Activated CD8-positive, alpha-beta T cell treated with anti-CD3 and anti-CD28 coated beads for 36 hours (primary cell): Measurements from ENCODE around the gene SPTSSA. TPM values are rescaled to one million over a fixed set of nuclear protein-coding genes. Genes with fewer than 3 reads are reported as not detected.

Source experiments
- ATAC-seq: fragments of 200-7000 bp; cut with Tn5 transposase; one replicate; pipeline ENCODE4 v1.10.0; 2021; ENCODE audit warnings: mild to moderate bottlenecking, moderate library complexity
- CTCF ChIA-PET: fragments of 350-600 bp; sonication (Branson Sonifier 250); formaldehyde crosslinking; loops from one replicate; lab custom pipeline; 2021; ENCODE audit warnings: antibody characterized with exemption; lab: Charles Lee
- POLR2A ChIA-PET: fragments of 350-600 bp; sonication (Branson Sonifier 250); formaldehyde crosslinking; loops from one replicate; lab custom pipeline; 2021; ENCODE audit warnings: antibody characterized with exemption; lab: Charles Lee
- DNase-seq: peaks from one replicate; pipeline ENCODE4 v3.0.0-alpha.2; 2020
- H3K27ac Mint-ChIP-seq: one replicate; pipeline ENCODE4 v1.8.0; 2021; ENCODE audit warnings: mild to moderate bottlenecking, mixed read lengths
- H3K27me3 Mint-ChIP-seq: one replicate; pipeline ENCODE4 v1.8.0; 2021; ENCODE audit warnings: mixed read lengths
- H3K36me3 Mint-ChIP-seq: one replicate; pipeline ENCODE4 v1.8.0; 2021; ENCODE audit warnings: low read depth, mixed read lengths
- H3K4me1 Mint-ChIP-seq: one replicate; pipeline ENCODE4 v1.8.0; 2021; ENCODE audit warnings: low read depth, mixed read lengths
- H3K4me3 Mint-ChIP-seq: one replicate; pipeline ENCODE4 v1.8.0; 2021; ENCODE audit warnings: mild to moderate bottlenecking, moderate library complexity, mixed read lengths
- H3K9me3 Mint-ChIP-seq: one replicate; pipeline ENCODE4 v1.8.0; 2021; ENCODE audit warnings: mixed read lengths
- intact Hi-C: fragments of 100-400 bp; cut with micrococcal nuclease; formaldehyde crosslinking; loops from one replicate; pipeline ENCODE4 v1.10.0; 2022
- total RNA-seq, 2 experiments: library from RNA; stranded (reverse); gene quantifications; one replicate each; pipeline ENCODE4 v1.2.3, GENCODE V29; 2021
- TF ChIP-seq, protein P1 (sequence below): fragments of 200-600 bp; IDR thresholded peaks from one replicate; pipeline ENCODE4 v1.8.0; 2022; ENCODE audit warnings: antibody characterized with exemption, mild to moderate bottlenecking

The SPTSSA gene
- total RNA-seq, 2 experiments from 2014 or later = 10.7 to 11.1 TPM

DNA sequence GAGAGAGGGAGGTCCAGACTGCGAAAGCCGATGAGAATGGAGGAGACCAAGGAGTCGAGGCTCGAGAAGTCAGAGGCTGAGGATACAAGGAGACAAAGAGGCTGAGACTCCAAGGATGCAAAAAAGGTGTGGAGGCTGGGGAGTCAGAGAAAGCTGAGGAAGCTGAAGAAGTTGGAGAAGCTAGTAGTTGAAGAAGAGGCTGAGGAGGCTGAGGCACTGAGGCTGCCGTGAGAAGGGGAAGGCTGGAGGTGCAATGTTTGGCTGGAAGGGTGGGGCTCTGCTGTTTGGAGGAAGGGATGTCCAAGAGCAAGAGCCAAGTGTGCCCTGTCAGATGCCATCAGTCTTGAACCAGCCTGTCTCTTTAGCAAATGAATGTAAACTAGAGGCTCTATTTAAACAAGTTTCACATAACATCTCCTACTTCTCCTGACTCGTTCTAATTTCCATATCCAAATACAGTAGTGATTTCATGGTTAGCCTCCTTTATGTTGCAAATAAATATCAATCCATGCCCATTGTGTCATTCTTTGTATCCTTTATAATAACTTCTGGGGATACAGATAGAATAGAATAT, 10.8 kb upstream of the SPTSSA start:
- TF ChIP-seq, protein P1, sequence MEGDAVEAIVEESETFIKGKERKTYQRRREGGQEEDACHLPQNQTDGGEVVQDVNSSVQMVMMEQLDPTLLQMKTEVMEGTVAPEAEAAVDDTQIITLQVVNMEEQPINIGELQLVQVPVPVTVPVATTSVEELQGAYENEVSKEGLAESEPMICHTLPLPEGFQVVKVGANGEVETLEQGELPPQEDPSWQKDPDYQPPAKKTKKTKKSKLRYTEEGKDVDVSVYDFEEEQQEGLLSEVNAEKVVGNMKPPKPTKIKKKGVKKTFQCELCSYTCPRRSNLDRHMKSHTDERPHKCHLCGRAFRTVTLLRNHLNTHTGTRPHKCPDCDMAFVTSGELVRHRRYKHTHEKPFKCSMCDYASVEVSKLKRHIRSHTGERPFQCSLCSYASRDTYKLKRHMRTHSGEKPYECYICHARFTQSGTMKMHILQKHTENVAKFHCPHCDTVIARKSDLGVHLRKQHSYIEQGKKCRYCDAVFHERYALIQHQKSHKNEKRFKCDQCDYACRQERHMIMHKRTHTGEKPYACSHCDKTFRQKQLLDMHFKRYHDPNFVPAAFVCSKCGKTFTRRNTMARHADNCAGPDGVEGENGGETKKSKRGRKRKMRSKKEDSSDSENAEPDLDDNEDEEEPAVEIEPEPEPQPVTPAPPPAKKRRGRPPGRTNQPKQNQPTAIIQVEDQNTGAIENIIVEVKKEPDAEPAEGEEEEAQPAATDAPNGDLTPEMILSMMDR = no peak
- no peak for DNase-seq
- Mint-ChIP-seq H3K4me1 (no peaks in the 10 kb centered on the region), H3K27ac (no peak overlapping the region), H3K36me3 (no peaks in the 10 kb centered on the region), H3K9me3 (no peaks in the 10 kb centered on the region), H3K27me3 (no peaks in the 10 kb centered on the region), H3K4me3 (no peak overlapping the region)
- CTCF ChIA-PET = interaction anchor here (1.3 kb wide), 1 partner anchor 26 kb away, joined by 3 read pairs; no protein-coding TSS in a partner anchor
- intact Hi-C loops = no loop called here
- POLR2A ChIA-PET = no interaction called here
- no peak for ATAC-seq

DNA sequence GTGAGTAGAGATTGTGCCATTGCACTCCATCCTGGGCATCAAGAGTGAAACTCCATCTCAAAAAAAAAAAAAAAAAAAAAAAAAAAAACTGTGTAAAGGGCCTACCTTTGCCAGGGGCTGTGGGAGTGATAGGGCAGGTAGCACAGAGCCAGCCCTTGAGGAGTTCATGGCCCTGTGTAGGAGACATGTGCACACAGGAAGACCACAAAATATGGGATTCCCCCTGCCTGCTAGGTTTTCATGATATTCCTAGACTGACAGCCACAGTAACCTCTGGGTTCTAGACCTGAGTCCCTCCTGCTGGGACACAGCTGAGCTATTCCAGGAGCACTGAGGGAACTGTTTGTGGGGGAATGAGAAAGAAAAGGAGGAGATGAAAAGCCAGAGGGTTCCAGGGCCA, 8.3 kb upstream of the SPTSSA start:
- intact Hi-C loops = no loop called here
- no peak overlapping the region for H3K27ac Mint-ChIP-seq
- DNase-seq = no peak
- no peaks in the 10 kb centered on the region for H3K9me3 Mint-ChIP-seq
- no peak for ATAC-seq
- H3K4me1 Mint-ChIP-seq = no peaks in the 10 kb centered on the region
- H3K27me3 Mint-ChIP-seq = no peaks in the 10 kb centered on the region
- CTCF ChIA-PET = no interaction called here
- TF ChIP-seq, protein P1 = no peak
- H3K36me3 Mint-ChIP-seq = no peaks in the 10 kb centered on the region
- POLR2A ChIA-PET = no interaction called here
- no peak overlapping the region for H3K4me3 Mint-ChIP-seq

DNA sequence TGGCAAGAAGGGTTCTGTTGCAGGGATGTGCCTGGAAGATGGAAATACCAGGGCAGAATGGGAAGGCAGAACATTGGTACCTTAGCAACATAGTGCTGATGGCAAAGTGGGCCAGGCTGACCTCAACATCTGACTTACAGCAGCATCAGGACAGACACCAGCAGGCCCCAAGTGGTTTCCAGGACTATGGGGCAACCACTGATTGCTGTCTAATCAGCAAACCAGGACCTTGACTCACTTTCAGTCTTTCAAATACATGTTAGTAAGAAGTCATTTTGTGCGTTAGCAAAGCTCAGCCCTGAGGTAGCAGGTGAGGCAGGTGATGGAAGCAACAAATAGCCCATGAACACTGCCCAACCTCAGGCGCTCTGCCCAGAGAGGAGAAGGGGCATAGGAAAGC, 4.7 kb upstream of the SPTSSA start:
- POLR2A ChIA-PET = no interaction called here
- Mint-ChIP-seq H3K36me3 (no peaks in the 10 kb centered on the region), H3K27ac (no peak overlapping the region), H3K4me3 (no peak overlapping the region), H3K9me3 (no peaks in the 10 kb centered on the region), H3K27me3 (no peaks in the 10 kb centered on the region), H3K4me1 (no peaks in the 10 kb centered on the region)
- CTCF ChIA-PET = no interaction called here
- no peak for DNase-seq
- intact Hi-C loops = no loop called here
- no peak for ATAC-seq
- TF ChIP-seq, protein P1 = no peak

DNA sequence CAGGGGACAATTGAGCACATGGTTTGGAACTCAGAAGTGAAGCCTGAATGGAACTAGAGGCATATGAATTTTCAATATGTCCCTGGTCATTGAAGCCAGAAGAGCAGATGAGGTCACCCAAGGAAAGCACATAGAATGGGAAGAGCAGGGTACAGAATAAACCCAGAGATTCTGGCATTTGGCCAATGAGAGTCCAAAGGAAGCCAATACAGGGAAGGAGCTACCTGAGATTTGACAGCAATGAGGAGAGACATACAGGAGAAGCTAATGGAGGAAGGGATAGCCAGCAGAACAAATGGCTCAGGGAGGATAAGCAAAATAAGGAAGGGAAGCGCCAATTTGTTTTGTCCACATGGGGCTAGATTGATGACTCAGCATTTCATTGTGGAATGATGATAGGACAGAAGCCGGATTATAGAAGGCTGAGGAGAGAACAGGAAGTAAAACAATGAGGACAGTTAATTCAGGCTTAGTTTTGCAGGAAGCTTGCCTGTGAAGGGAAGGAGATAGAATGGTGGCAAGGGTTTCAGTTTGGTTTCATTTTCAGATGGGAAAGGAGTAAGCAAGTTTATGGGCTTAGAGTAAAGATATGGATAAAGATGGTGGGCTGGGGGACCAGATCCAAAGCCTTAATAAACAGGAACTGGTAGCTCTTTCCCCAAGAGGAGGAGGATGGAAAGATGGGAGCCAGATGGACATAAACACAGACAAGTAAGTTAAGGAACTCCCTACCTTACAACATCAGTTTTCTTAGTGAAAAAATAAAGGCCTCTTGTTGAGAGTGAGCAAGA, 3.2 kb upstream of the SPTSSA start:
- CTCF ChIA-PET = no interaction called here
- intact Hi-C loops = no loop called here
- Mint-ChIP-seq H3K36me3 (peaks cover under 1% of the 10 kb centered on the region), H3K4me3 (no peak overlapping the region), H3K9me3 (no peaks in the 10 kb centered on the region), H3K4me1 (peaks cover 11% of the 10 kb centered on the region), H3K27ac (no peak overlapping the region), H3K27me3 (no peaks in the 10 kb centered on the region)
- POLR2A ChIA-PET = interaction anchor here (0.6 kb wide), 1 partner anchor 72 kb away, joined by 3 read pairs; no protein-coding TSS in a partner anchor
- ATAC-seq (no peak), DNase-seq (no peak)
- TF ChIP-seq, protein P1 = no peak

DNA sequence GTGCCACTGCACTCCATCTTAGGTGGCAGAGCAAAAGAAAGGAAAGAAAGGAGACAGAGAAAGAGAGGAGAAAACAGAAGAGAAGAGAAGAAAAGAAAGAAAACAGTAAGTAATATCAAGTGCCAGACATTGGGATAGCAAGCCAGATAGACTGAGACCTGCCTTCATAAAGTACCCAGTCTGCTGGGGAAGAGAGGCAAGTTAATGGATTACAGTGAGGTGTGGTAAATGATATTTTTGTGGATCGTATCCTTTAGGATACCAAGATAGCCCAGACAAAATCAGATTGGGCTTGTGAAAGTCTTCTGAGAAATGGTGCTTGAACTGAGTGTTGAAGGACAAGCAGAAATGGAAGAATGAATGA, 1.5 kb upstream of the SPTSSA start:
- H3K4me1 Mint-ChIP-seq = peaks cover 14% of the 10 kb centered on the region
- no peak overlapping the region for H3K27ac Mint-ChIP-seq
- no peaks in the 10 kb centered on the region for H3K9me3 Mint-ChIP-seq
- TF ChIP-seq, protein P1 = no peak
- CTCF ChIA-PET = interaction anchor here (1.1 kb wide), 1 partner anchor 141 kb away, joined by 3 read pairs; no protein-coding TSS in a partner anchor
- no peak for ATAC-seq
- H3K36me3 Mint-ChIP-seq = peaks cover 1% of the 10 kb centered on the region
- POLR2A ChIA-PET = no interaction called here
- no peak overlapping the region for H3K4me3 Mint-ChIP-seq
- no peak for DNase-seq
- H3K27me3 Mint-ChIP-seq = no peaks in the 10 kb centered on the region
- intact Hi-C loops = no loop called here
